K562 (cell line): Measurements from ENCODE around the gene TDRD3. TPM values are rescaled to one million over a fixed set of nuclear protein-coding genes. Genes with fewer than 3 reads are reported as not detected.

ENCODE experiments used
- ATAC-seq: fragments of 200-7000 bp; cut with Tn5 transposase; 3 replicates; pipeline ENCODE4 v1.9.1; 2020; ENCODE audit warnings: moderate library complexity
- BruUV-seq: library from RNA; stranded (reverse); fragments of 400-500 nt; replicated peaks from 2 replicates; lab custom pipeline; 2021; lab: Mats Ljungman, UMichigan
- CTCF ChIA-PET: fragments of 300-600 bp; formaldehyde crosslinking; extraction: SDS; loops from one replicate; lab custom pipeline; 2021; ENCODE audit warnings: low intra/inter-chr PET ratio; lab: Yijun Ruan, JAX
- POLR2A ChIA-PET: fragments of 300-600, 350-650 bp; sonication (Branson Sonifier 250); formaldehyde crosslinking; extraction: SDS; loops from one replicate; lab custom pipeline; 2021; ENCODE audit warnings: antibody characterized with exemption, inconsistent platforms; lab: Yijun Ruan, JAX
- DNase-seq, 4 experiments: peaks; one replicate each; pipeline versions ENCODE4 v3.0.0 to v3.0.0-alpha.2; 2011 to 2018; ENCODE audit warnings: low spot score in 3 of 4, mixed read lengths in 3 of 4; ENCODE audit errors: extremely low read depth in 1 of 4
- FAIRE-seq: peaks from 2 replicates; lab custom pipeline; 2011; peaks lifted over from hg19 to GRCh38; lab: Jason Lieb, UNC
- H2AFZ ChIP-seq: 2 replicates; pipeline ENCODE4 v1.6.0; 2011; ENCODE audit warnings: low read depth, low read length, control low read depth, inconsistent platforms
- H3K27ac ChIP-seq: fragments of 200-600 bp; 3 replicates; pipeline ENCODE4 v1.8.0; 2011; ENCODE audit warnings: low read depth, mild to moderate bottlenecking, control low read depth, inconsistent platforms, low read length, moderate library complexity, mixed read lengths; ENCODE audit errors: extremely low read depth
- H3K27me3 ChIP-seq, 2 experiments: fragments of 300-600 bp in 1 of 2; 2 replicates in 1 of 2; 3 replicates in 1 of 2; pipeline versions ENCODE4 v1.6.0 to v1.8.0; 2011; ENCODE audit warnings: inconsistent platforms in 2 of 2, low read length in 2 of 2, mild to moderate bottlenecking in 1 of 2, mixed read lengths in 1 of 2, moderate library complexity in 1 of 2; ENCODE audit not compliant: control insufficient read depth in 2 of 2, insufficient read depth in 2 of 2
- H3K36me3 ChIP-seq: fragments of 300-600 bp; 3 replicates; pipeline ENCODE4 v1.8.0; 2011; ENCODE audit warnings: mild to moderate bottlenecking, low read length, inconsistent platforms; ENCODE audit not compliant: control insufficient read depth, insufficient read depth
- H3K4me1 ChIP-seq, 2 experiments: fragments of 200-600 bp in 1 of 2; replicated peaks in 1 of 2; 2 replicates in 1 of 2; 3 replicates in 1 of 2; pipeline versions ENCODE4 v1.5.1 to v1.8.0; 2011; ENCODE audit warnings: inconsistent platforms in 2 of 2, low read length in 2 of 2, mild to moderate bottlenecking in 1 of 2, mixed read lengths in 1 of 2, moderate library complexity in 1 of 2; ENCODE audit not compliant: control insufficient read depth in 2 of 2, insufficient read depth in 2 of 2
- H3K4me2 ChIP-seq: 2 replicates; pipeline ENCODE4 v1.6.1; 2011; ENCODE audit warnings: low read length, control low read depth, inconsistent platforms, mixed read lengths; ENCODE audit not compliant: insufficient read depth
- H3K4me3 ChIP-seq: fragments of 200-600 bp; sonication (generic), shearing (Covaris generic); 2 replicates; pipeline ENCODE4 v1.5.1; 2016; ENCODE audit warnings: control low read depth, inconsistent platforms
- H3K79me2 ChIP-seq: fragments of 200-600 bp; 3 replicates; pipeline ENCODE4 v1.8.0; 2011; ENCODE audit warnings: low read length, inconsistent platforms; ENCODE audit not compliant: control insufficient read depth, insufficient read depth
- H3K9ac ChIP-seq, 2 experiments: 2 replicates each; pipeline versions ENCODE4 v1.6.0 to v1.6.1; 2011; ENCODE audit warnings: low read depth in 2 of 2, low read length in 2 of 2, control low read depth in 1 of 2, inconsistent platforms in 1 of 2, mild to moderate bottlenecking in 1 of 2, mixed read lengths in 1 of 2; ENCODE audit not compliant: insufficient read depth in 1 of 2
- H3K9me1 ChIP-seq: one replicate; pipeline ENCODE4 v1.6.0; 2011; ENCODE audit warnings: inconsistent platforms, mild to moderate bottlenecking, low read length, moderate library complexity; ENCODE audit not compliant: control insufficient read depth, insufficient read depth
- H3K9me3 ChIP-seq: replicated peaks from 2 replicates; pipeline ENCODE4 v1.5.1; 2011; ENCODE audit warnings: low read depth, low read length, inconsistent platforms; ENCODE audit not compliant: control insufficient read depth, insufficient read depth
- H4K20me1 ChIP-seq: replicated peaks from 2 replicates; pipeline ENCODE4 v1.6.1; 2011; ENCODE audit warnings: low read length, inconsistent platforms, mixed read lengths; ENCODE audit not compliant: control insufficient read depth, insufficient read depth
- CBFB ChIP-seq: sonication (generic); formaldehyde crosslinking; IDR thresholded peaks from 2 replicates; pipeline ENCODE4 v1.4.0; 2020; ENCODE audit warnings: mild to moderate bottlenecking, missing genetic modification reagents
- EZH2 ChIP-seq: IDR thresholded peaks from 2 replicates; pipeline ENCODE4 v1.6.1; 2012; ENCODE audit warnings: low read depth, mild to moderate bottlenecking, inconsistent platforms, low read length, borderline replicate concordance
- HOMEZ ChIP-seq: fragments of 250-450 bp; sonication (Bioruptor Pico); IDR thresholded peaks from 2 replicates; pipeline ENCODE4 v1.4.0; 2020; ENCODE audit warnings: mild to moderate bottlenecking, moderate library complexity
- KAT2B ChIP-seq: IDR thresholded peaks from one replicate; pipeline ENCODE4 v1.6.1; 2012; ENCODE audit warnings: low read depth, mild to moderate bottlenecking, control low read depth, inconsistent platforms, low read length, moderate library complexity
- KHSRP ChIP-seq: fragments of 450-650 bp; IDR thresholded peaks from 2 replicates; pipeline ENCODE4 v1.6.1; 2017
- MAFF ChIP-seq: IDR thresholded peaks from 2 replicates; pipeline ENCODE4 v1.6.1; 2012; ENCODE audit warnings: low read length, improper control_type of control experiment
- MLX ChIP-seq, 2 experiments: fragments of 450-650 bp in 1 of 2; sonication (generic) in 1 of 2; formaldehyde crosslinking; conservative IDR thresholded peaks; 2 replicates each; pipeline versions ENCODE4 v1.4.0 to v1.8.1; 2020 to 2022; ENCODE audit warnings: mild to moderate bottlenecking in 1 of 2, missing genetic modification reagents in 1 of 2
- SAFB2 ChIP-seq: fragments of 200-400 bp; formaldehyde crosslinking; IDR thresholded peaks from 2 replicates; pipeline ENCODE4 v1.6.1; 2018; ENCODE audit warnings: borderline replicate concordance, low read length, low read depth, moderate library complexity; ENCODE audit not compliant: severe bottlenecking
- TBL1XR1 ChIP-seq, 2 experiments: IDR thresholded peaks; 2 replicates each; pipeline ENCODE4 v1.6.1; 2012; ENCODE audit warnings: improper control_type of control experiment in 2 of 2, low read length in 2 of 2, mild to moderate bottlenecking in 1 of 2
- TFAM ChIP-seq: fragments of 250-450 bp; sonication (Bioruptor Pico); conservative IDR thresholded peaks from 2 replicates; pipeline ENCODE4 v1.5.0; 2021; ENCODE audit warnings: mild to moderate bottlenecking, moderate library complexity
- ZBTB8A ChIP-seq: fragments of 450-650 bp; IDR thresholded peaks from 2 replicates; pipeline ENCODE4 v1.6.1; 2018; ENCODE audit warnings: mild to moderate bottlenecking, moderate library complexity; ENCODE audit not compliant: partially characterized antibody
- ZKSCAN1 ChIP-seq: fragments of 150-350 bp; IDR thresholded peaks from 2 replicates; pipeline ENCODE4 v1.6.1; 2016; ENCODE audit warnings: low read depth, low read length
- WGBS: fragments of 100-300 bp; shearing (Covaris generic); methylation state at CpG from one replicate; pipeline ENCODE4 v1.1.6; 2016; ENCODE audit warnings: low coverage, mixed read lengths; ENCODE audit not compliant: insufficient coverage; ENCODE audit errors: missing lambda C conversion rate; 5-methylcytosine and 5-hydroxymethylcytosine counted together
- in situ Hi-C: fragments of 300-500 bp; cut with MboI; formaldehyde crosslinking; loops from 4 replicates; pipeline ENCODE4 v1.15.0; 2018; ENCODE audit warnings: inconsistent platforms, mixed read lengths
- intact Hi-C: fragments of 100-400 bp; cut with micrococcal nuclease; formaldehyde crosslinking; loops from 2 replicates; pipeline ENCODE4 v1.14.2; 2022
- polyA plus RNA-seq, 8 experiments: library from polyadenylated mRNA; depleted of rRNA in 4 of 8; stranded (reverse) in 5 of 8; unstranded in 3 of 8; fragments of >200 nt; fragmentation: Nextera tagmentation in 2 of 8; fragmentation: Illumina TruSeq in 1 of 8; extraction: Ambion mirVana in 2 of 8; extraction: Trizol in 1 of 8; gene quantifications; 2 replicates each; pipeline versions ENCODE4 v1.2.1 to v1.2.3, GENCODE V29; 2011 to 2014; ENCODE audit warnings: inconsistent platforms in 1 of 8, missing spikeins in 1 of 8
- total RNA-seq, 7 experiments: library from RNA; depleted of rRNA in 6 of 7; stranded (reverse); fragments of >200 nt in 6 of 7; fragmentation: Illumina TruSeq in 2 of 7; extraction: Trizol in 2 of 7; gene quantifications; 2 replicates each; pipeline versions ENCODE4 v1.2.1 to v1.2.3, GENCODE V29; 2011 to 2021; ENCODE audit warnings: low replicate concordance in 1 of 7
- TF ChIP-seq, protein P1 (sequence below): sonication (generic); formaldehyde crosslinking; IDR thresholded peaks from 2 replicates; pipeline ENCODE4 v1.8.1; 2023; ENCODE audit warnings: mild to moderate bottlenecking, missing genetic modification reagents

Gene TDRD3
- total and polyA plus RNA-seq, 9 of the 15 experiments (the other 6 are each of a cell fraction or from before 2014, with no cell fraction given): 3.6 to 16.4 (median 9.5) TPM

DNA sequence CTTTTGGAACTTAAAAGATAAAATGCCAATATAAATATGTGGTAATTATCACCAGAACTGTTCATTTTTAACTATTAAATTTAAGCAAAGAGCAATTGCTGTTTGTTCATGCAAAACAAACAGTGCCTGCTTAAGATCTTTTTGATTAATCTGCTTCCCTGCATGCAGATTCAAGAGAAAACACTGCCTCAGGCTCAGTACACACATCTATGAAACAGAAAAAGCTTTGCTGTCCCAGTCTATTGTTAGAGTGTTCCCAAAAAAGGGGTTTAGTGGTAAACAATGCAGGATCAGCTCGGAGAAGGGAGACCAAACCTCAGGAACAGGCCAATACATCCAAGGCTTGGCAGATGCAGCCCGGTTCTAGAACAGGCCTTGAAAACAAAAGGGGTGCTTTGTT, 49.3 kb upstream of the TDRD3 start:
- Histone ChIP-seq H3K9me1 (no peaks in the 10 kb centered on the region), H3K36me3 (no peaks in the 10 kb centered on the region), H3K9me3 (no peaks in the 10 kb centered on the region; the same call in 1 of the 2 replicates), H4K20me1 (no peaks in the 10 kb centered on the region), H3K9ac (no peak overlapping the region), H3K4me3 (no peak overlapping the region), H3K4me2 (no peak overlapping the region), H3K27me3 (peaks cover 0 to 4% of the 10 kb centered on the region in 2 experiments; a peak in 1 of 5 replicates), H3K79me2 (no peaks in the 10 kb centered on the region), H3K27ac (no peak overlapping the region), H2AFZ (no peak overlapping the region), H3K4me1 (no peaks in the 10 kb centered on the region)
- CTCF ChIA-PET: no interaction called here
- in situ Hi-C loops: loop anchor here (10.0 to 25.0 kb wide), 2 partner anchors 87 to 960 kb away; no protein-coding TSS in a partner anchor
- POLR2A ChIA-PET: no interaction called here
- ATAC-seq (no peak), DNase-seq (no peak), FAIRE-seq (no peak)
- BruUV-seq: no TSS peak
- intact Hi-C loops: no loop called here
- TF ChIP-seq TFAM (CRISPR knock-in tag) (no peak), HOMEZ (no peak), ZBTB8A (no peak), TBL1XR1 (IDR thresholded peaks at IDR 0.05; ENCODE audit: low read length in 2 of 2) (no peak), ZKSCAN1 (no peak), CBFB (no peak), KAT2B (no peak), MAFF (no peak), EZH2 (no peak), KHSRP (no peak), MLX (CRISPR knock-in tag; conservative IDR thresholded peaks at IDR 0.05) (no peak), SAFB2 (no peak)
- TF ChIP-seq, protein P1, sequence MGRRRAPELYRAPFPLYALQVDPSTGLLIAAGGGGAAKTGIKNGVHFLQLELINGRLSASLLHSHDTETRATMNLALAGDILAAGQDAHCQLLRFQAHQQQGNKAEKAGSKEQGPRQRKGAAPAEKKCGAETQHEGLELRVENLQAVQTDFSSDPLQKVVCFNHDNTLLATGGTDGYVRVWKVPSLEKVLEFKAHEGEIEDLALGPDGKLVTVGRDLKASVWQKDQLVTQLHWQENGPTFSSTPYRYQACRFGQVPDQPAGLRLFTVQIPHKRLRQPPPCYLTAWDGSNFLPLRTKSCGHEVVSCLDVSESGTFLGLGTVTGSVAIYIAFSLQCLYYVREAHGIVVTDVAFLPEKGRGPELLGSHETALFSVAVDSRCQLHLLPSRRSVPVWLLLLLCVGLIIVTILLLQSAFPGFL (CRISPR knock-in tag): no peak
- WGBS: 0% methylated on average over 1 of the region's 2 CpGs
